ENCODE results near the gene CAPN1. TPM values are rescaled to one million over a fixed set of nuclear protein-coding genes. Genes with fewer than 3 reads are reported as not detected.

The CAPN1 gene
- total and polyA plus RNA-seq, 2 donors (not counting 1 experiment from before 2014, with no cell fraction given): 192 to 202 TPM

DNA sequence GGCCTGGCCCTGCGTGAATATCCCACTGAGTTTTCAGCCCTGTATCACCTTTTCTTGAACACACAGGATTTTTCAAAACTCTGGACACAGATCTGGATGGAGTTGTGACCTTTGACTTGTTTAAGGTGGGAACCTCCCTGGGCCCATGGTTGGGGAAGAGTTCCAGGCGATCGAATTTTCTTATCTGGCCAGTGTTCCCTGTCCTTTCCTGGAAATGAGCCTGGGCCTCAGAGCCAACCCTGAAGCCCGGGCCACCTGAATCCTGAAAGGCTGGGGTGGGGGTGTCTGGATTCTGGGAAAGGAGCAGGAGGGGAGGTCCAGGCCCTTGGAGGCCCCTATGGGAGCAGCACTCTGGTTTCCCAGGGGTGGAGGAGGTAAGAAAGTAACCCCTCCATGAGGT is 29.0 kb downstream of the CAPN1 start:
- peaks cover 3% of the 10 kb centered on the region for H3K79me2 ChIP-seq (ENCODE audit: control insufficient read depth, insufficient read depth, low read length)
- no peak overlapping the region for H3K4me3 Mint-ChIP-seq
- TF ChIP-seq, protein P1, sequence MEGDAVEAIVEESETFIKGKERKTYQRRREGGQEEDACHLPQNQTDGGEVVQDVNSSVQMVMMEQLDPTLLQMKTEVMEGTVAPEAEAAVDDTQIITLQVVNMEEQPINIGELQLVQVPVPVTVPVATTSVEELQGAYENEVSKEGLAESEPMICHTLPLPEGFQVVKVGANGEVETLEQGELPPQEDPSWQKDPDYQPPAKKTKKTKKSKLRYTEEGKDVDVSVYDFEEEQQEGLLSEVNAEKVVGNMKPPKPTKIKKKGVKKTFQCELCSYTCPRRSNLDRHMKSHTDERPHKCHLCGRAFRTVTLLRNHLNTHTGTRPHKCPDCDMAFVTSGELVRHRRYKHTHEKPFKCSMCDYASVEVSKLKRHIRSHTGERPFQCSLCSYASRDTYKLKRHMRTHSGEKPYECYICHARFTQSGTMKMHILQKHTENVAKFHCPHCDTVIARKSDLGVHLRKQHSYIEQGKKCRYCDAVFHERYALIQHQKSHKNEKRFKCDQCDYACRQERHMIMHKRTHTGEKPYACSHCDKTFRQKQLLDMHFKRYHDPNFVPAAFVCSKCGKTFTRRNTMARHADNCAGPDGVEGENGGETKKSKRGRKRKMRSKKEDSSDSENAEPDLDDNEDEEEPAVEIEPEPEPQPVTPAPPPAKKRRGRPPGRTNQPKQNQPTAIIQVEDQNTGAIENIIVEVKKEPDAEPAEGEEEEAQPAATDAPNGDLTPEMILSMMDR (IDR thresholded peaks at IDR 0.05): no peak
- no peak for TF ChIP-seq EZH2 (IDR thresholded peaks at IDR 0.05; ENCODE audit: borderline replicate concordance, insufficient read depth, low read depth, low read length, poor library complexity, severe bottlenecking)
- 93% methylated on average over 3 of the region's 4 CpGs for WGBS (ENCODE audit: insufficient coverage)
- H2AFZ ChIP-seq (ENCODE audit: insufficient read depth, low read depth, low read length, poor library complexity, severe bottlenecking): no peak overlapping the region
- H3K4me1 Mint-ChIP-seq: peaks cover 7% of the 10 kb centered on the region
- CTCF ChIA-PET: interaction anchor here (1.3 kb wide), 1 partner anchor 12 kb away, joined by 3 read pairs; no protein-coding TSS in a partner anchor
- H3K27ac Mint-ChIP-seq: no peak overlapping the region
- ATAC-seq (ENCODE audit: low read depth) (no peak), DNase-seq (no peak)
- no peak overlapping the region for H3K4me3 ChIP-seq (ENCODE audit: control extremely low read depth in 1 of 5, extremely low read depth in 1 of 5, insufficient read depth in 1 of 5, low read depth in 2 of 5, low read length in 4 of 5)
- no peak overlapping the region for H3K9ac ChIP-seq (ENCODE audit: low read length)
- H3K27ac ChIP-seq (ENCODE audit: low read length in 2 of 2): no peak overlapping the region
- POLR2A ChIA-PET: no interaction called here
- H3K4me1 ChIP-seq (ENCODE audit: control insufficient read depth in 2 of 2, insufficient read depth in 2 of 2, low read length in 2 of 2): peaks cover 8 to 13% of the 10 kb centered on the region in 2 donors
- H3K4me2 ChIP-seq (replicated peaks; ENCODE audit: low read depth, low read length, poor library complexity, severe bottlenecking): no peak overlapping the region
- H3K27me3 ChIP-seq (replicated peaks in 1 of 4; ENCODE audit: control extremely low read depth in 1 of 4, control insufficient read depth in 3 of 4, insufficient read depth in 4 of 4, low read length in 3 of 4): no peaks in the 10 kb centered on the region
- peaks cover 2% of the 10 kb centered on the region for H4K20me1 ChIP-seq (ENCODE audit: control insufficient read depth, insufficient read depth, low read length, poor library complexity, severe bottlenecking)
- intact Hi-C loops (cut with micrococcal nuclease): no loop called here
- H3K9me3 Mint-ChIP-seq (ENCODE audit: insufficient read depth): no peaks in the 10 kb centered on the region
- peaks cover 3 to 59% of the 10 kb centered on the region in 2 experiments for H3K36me3 ChIP-seq (replicated peaks in 1 of 2; ENCODE audit: control extremely low read depth in 1 of 2, control insufficient read depth in 1 of 2, extremely low read depth in 1 of 2, insufficient read depth in 2 of 2, low read length in 1 of 2)
- no peaks in the 10 kb centered on the region for H3K9me3 ChIP-seq (ENCODE audit: control extremely low read depth in 1 of 3, control insufficient read depth in 2 of 3, insufficient read depth in 1 of 3, low read length in 2 of 3)
- no peaks in the 10 kb centered on the region for H3K27me3 Mint-ChIP-seq

DNA sequence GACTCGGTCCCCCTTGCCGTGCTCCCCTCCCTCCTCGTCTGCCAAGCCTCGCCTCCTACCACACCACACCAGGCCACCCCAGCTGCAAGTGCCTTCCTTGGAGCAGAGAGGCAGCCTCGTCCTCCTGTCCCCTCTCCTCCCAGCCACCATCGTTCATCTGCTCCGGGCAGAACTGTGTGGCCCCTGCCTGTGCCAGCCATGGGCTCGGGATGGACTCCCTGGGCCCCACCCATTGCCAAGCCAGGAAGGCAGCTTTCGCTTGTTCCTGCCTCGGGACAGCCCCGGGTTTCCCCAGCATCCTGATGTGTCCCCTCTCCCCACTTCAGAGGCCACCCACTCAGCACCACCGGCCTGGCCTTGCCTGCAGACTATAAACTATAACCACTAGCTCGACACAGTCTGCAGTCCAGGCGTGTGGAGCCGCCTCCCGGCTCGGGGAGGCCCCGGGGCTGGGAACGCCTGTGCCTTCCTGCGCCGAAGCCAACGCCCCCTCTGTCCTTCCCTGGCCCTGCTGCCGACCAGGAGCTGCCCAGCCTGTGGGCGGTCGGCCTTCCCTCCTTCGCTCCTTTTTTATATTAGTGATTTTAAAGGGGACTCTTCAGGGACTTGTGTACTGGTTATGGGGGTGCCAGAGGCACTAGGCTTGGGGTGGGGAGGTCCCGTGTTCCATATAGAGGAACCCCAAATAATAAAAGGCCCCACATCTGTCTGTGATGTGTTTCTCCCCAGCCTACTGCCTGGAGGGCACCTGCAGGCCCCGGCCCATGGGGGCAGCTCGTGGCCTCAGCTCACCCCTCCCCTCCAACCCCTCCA is 29.8 kb downstream of the CAPN1 start:
- H3K27me3 ChIP-seq (replicated peaks in 1 of 4; ENCODE audit: control extremely low read depth in 1 of 4, control insufficient read depth in 3 of 4, insufficient read depth in 4 of 4, low read length in 3 of 4): no peaks in the 10 kb centered on the region
- Mint-ChIP-seq H3K4me3 (no peak overlapping the region), H3K4me1 (peaks cover 7% of the 10 kb centered on the region), H3K27me3 (no peaks in the 10 kb centered on the region), H3K27ac (no peak overlapping the region), H3K9me3 (ENCODE audit: insufficient read depth) (no peaks in the 10 kb centered on the region)
- peaks cover 8 to 13% of the 10 kb centered on the region in 2 donors for H3K4me1 ChIP-seq (ENCODE audit: control insufficient read depth in 2 of 2, insufficient read depth in 2 of 2, low read length in 2 of 2)
- H3K4me3 ChIP-seq (ENCODE audit: control extremely low read depth in 1 of 5, extremely low read depth in 1 of 5, insufficient read depth in 1 of 5, low read depth in 2 of 5, low read length in 4 of 5): no peak overlapping the region
- H3K9ac ChIP-seq (ENCODE audit: low read length): no peak overlapping the region
- TF ChIP-seq EZH2 (IDR thresholded peaks at IDR 0.05; ENCODE audit: borderline replicate concordance, insufficient read depth, low read depth, low read length, poor library complexity, severe bottlenecking): no peak
- TF ChIP-seq, protein P1 (IDR thresholded peaks at IDR 0.05): no peak
- H3K9me3 ChIP-seq (ENCODE audit: control extremely low read depth in 1 of 3, control insufficient read depth in 2 of 3, insufficient read depth in 1 of 3, low read length in 2 of 3): no peaks in the 10 kb centered on the region
- H3K27ac ChIP-seq (ENCODE audit: low read length in 2 of 2): no peak overlapping the region
- ATAC-seq (ENCODE audit: low read depth): no peak
- no peaks in the 10 kb centered on the region for H3K79me2 ChIP-seq (ENCODE audit: control insufficient read depth, insufficient read depth, low read length)
- no peaks in the 10 kb centered on the region for H4K20me1 ChIP-seq (ENCODE audit: control insufficient read depth, insufficient read depth, low read length, poor library complexity, severe bottlenecking)
- no peak for DNase-seq
- CTCF ChIA-PET: interaction anchor here (0.6 to 1.3 kb wide), 3 partner anchors 11 to 572 kb away, joined by 3 to 4 read pairs (median 3); partner anchors contain the start of gene CDC42EP2
- POLR2A ChIA-PET: no interaction called here
- intact Hi-C loops (cut with micrococcal nuclease): no loop called here
- H3K4me2 ChIP-seq (replicated peaks; ENCODE audit: low read depth, low read length, poor library complexity, severe bottlenecking): no peak overlapping the region
- H2AFZ ChIP-seq (ENCODE audit: insufficient read depth, low read depth, low read length, poor library complexity, severe bottlenecking): no peak overlapping the region
- H3K36me3 ChIP-seq (replicated peaks in 1 of 2; ENCODE audit: control extremely low read depth in 1 of 2, control insufficient read depth in 1 of 2, extremely low read depth in 1 of 2, insufficient read depth in 2 of 2, low read length in 1 of 2): peaks cover 0 to 52% of the 10 kb centered on the region in 2 experiments
- WGBS (ENCODE audit: insufficient coverage): 93% methylated on average over 20 of the region's 29 CpGs
